Fibroblast of mammary gland (primary cell): ENCODE data around the gene HNRNPC.
"Not testable (repeated sequence)": the region's sequence is repeated elsewhere in the genome, so short reads cannot be mapped to it uniquely, and the experiment has no call there.

Source experiments
- DNase-seq: peaks from one replicate; pipeline ENCODE4 v3.0.0-alpha.2; 2010; ENCODE audit warnings: low read depth
- H3K4me3 ChIP-seq: 2 replicates; pipeline ENCODE4 v1.5.1; 2011; ENCODE audit warnings: low read depth, mild to moderate bottlenecking, low read length, moderate library complexity; ENCODE audit not compliant: control insufficient read depth
- TF ChIP-seq, protein P1 (sequence below): conservative IDR thresholded peaks from 2 replicates; pipeline ENCODE4 v1.5.1; 2011; ENCODE audit warnings: low read depth, low read length, inconsistent platforms; ENCODE audit not compliant: control insufficient read depth, insufficient read depth

Gene HNRNPC

DNA sequence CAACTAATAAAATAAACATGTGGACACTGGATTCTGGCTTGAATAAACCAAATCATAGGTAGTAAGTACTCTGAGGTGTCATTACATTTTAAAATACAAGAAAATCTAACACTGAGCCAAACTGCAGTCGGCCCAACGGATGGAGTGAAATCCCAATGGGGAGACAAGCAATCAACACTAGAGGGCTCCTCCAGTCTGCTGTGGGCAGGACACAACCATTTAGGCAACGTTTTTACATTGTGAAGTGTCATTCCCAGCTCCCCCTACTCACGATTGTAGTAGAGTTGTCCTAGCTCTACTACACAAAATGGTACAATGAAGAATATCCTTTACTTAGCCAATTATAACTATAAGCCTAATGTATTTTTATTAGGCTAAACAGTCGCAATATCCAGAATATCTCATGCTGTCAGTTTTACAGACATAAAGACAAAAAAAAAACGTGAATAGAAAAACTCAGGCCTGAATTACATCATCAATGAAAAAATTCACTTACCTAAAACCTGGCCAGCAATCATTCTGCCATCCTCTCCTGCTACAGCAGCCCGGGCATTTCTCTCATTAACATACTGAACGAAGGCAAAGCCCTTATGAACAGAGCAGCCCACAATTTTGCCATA is 35.7 kb downstream of the HNRNPC start:
- peak; percentile 34 for DNase-seq
- no peak overlapping the region for H3K4me3 ChIP-seq
- TF ChIP-seq, protein P1, sequence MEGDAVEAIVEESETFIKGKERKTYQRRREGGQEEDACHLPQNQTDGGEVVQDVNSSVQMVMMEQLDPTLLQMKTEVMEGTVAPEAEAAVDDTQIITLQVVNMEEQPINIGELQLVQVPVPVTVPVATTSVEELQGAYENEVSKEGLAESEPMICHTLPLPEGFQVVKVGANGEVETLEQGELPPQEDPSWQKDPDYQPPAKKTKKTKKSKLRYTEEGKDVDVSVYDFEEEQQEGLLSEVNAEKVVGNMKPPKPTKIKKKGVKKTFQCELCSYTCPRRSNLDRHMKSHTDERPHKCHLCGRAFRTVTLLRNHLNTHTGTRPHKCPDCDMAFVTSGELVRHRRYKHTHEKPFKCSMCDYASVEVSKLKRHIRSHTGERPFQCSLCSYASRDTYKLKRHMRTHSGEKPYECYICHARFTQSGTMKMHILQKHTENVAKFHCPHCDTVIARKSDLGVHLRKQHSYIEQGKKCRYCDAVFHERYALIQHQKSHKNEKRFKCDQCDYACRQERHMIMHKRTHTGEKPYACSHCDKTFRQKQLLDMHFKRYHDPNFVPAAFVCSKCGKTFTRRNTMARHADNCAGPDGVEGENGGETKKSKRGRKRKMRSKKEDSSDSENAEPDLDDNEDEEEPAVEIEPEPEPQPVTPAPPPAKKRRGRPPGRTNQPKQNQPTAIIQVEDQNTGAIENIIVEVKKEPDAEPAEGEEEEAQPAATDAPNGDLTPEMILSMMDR, result peak; percentile 48

DNA sequence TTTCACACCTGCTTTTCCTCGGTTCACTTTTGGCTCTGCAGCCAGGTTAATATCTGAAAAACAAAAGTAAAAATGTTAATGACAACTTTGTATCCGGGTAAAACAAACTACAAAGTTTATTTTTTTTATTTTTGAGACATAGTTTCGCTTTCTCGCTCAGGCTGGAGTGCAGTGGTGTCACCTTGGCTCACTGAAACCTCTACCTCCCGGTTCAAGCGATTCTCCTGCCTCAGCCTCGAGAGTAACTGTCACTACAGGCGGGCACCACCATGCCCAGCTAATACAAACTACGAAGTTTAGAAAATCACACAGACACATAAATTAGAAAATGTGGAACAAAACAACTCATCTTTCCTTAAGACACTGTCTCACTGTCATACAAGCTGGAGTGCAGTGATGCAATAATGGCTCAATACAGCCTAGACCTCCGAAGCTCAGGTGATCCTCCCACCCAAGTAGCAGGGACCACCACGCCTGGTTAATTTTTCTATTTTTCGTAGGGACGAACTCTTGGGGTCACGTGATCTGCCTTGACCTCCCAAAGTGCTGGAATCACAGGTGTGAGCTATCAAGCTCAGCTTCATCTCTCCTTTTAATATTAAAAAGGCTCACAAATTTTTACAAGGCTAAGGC is 38.1 kb downstream of the HNRNPC start:
- no peak overlapping the region for H3K4me3 ChIP-seq
- TF ChIP-seq, protein P1, result no peak
- DNase-seq, result no peak

DNA sequence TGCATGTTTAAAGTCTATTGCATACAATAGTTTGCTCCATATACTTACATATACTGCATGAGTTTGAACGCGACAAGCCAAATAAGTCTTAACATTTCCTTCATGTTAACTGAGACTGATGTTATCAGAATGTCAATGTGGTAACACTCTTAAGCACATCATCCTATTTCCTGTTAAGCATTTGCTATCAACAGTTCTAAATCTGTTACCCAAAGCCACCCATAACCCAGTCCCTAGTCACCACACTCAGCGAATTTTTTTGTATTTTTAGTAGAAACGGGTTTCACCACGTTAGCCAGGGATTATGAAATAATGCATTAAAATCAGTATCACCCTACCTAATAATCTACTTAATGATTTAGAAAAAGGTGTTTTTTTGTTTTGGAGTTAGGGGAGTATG is 39.4 kb downstream of the HNRNPC start:
- DNase-seq, result no peak
- H3K4me3 ChIP-seq, result no peak overlapping the region
- TF ChIP-seq, protein P1, result no peak

DNA sequence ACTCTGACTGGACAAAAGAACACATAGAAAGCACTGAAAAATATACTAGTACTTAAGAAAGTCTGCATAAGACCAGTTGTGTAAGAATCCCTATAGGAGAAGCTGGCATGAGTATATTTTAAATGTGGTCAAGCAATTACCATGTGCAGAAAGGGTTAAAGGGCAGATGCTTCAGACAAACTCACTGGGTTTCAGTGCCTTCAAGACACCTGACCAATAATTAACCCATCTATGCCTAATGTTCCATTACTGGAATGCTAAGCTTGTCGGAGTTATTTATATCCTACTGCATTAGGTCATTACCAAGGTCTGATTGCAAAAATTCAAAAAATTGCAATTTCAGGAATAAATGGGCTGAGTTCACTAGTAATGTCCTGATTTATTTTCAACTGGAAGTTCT is 41.3 kb downstream of the HNRNPC start:
- TF ChIP-seq, protein P1, result no peak
- no peak overlapping the region for H3K4me3 ChIP-seq
- no peak for DNase-seq

DNA sequence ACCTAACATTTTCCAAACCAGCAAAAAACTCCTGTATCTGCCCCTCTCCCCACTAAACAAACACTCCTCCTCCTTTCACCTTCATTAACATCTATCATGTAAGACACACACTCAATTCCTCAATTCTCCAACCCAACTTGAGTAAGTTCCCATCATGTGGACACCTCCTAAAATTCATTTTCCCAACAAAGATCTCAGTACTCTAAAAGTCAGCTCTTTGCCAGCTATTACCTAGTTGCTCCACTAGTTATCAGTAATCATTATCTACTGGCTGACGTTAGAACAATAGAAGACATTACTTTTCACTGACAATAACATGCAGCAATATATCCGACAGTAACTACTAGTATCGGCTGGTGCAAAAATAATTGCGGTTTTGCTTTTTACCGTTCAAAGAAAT is 42.1 kb downstream of the HNRNPC start:
- no peak for DNase-seq
- H3K4me3 ChIP-seq, result no peak overlapping the region
- TF ChIP-seq, protein P1, result no peak

DNA sequence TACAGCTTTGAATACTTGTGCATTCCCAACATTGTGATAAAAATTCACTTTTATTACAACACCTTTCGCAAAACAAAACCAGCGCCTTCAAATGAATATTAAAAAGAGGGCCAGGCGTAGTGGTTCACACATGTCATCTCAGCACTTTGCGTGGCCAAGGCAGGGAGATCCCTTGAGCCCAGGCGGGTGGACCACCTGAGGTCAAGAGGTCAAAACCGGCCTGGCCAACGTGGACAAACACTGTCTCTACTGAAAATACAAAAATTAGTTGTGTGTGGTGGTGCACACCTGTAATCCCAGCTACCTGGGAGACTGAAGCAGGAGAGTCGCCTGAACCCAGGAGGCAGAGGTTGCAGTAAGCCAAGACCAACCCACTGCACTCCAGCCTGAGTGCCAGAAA is 42.8 kb downstream of the HNRNPC start:
- no peak for DNase-seq
- TF ChIP-seq, protein P1, result no peak
- H3K4me3 ChIP-seq, result no peak overlapping the region

DNA sequence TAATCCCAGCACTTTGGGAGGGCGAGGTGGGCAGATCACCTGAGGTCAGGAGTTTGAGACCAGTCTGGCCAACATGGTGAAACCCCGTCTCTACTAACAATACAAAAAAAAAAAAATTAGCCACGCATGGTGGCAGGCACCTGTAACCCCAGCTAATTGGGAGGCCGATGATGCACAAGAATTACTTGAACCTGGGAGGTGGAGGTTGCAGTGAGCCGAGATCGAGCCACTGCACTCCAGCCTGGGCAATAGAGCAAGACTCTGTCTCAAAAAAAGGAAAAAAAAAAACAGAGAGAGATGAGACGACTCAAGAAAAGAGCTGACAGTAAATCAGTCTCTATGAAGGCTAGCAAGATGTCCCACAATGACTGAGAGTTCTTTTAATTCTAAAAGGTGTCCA is 44.1 kb downstream of the HNRNPC start:
- not testable (repeated sequence) for DNase-seq, H3K4me3 ChIP-seq
